HepG2 (cell line): ENCODE data around the gene XXYLT1. TPM values are rescaled to one million over a fixed set of nuclear protein-coding genes. Genes with fewer than 3 reads are reported as not detected.

ENCODE experiments used
- GATA4 ChIP-seq: sonication (generic); IDR thresholded peaks from 2 replicates; pipeline ENCODE4 v1.6.1; 2016; ENCODE audit warnings: antibody characterized with exemption, low read depth, borderline replicate concordance
- GRHL1 ChIP-seq: sonication (generic); formaldehyde crosslinking; conservative IDR thresholded peaks from 2 replicates; pipeline ENCODE4 v1.8.0; 2022; ENCODE audit warnings: missing genetic modification reagents
- KAT8 ChIP-seq: IDR thresholded peaks from 2 replicates; pipeline ENCODE4 v1.6.1; 2016; ENCODE audit warnings: missing genetic modification reagents, missing compliant biosample characterization
- MZF1 ChIP-seq: sonication (generic); formaldehyde crosslinking; IDR thresholded peaks from 2 replicates; pipeline ENCODE4 v1.8.1; 2023; ENCODE audit warnings: mild to moderate bottlenecking, missing genetic modification reagents, borderline replicate concordance
- PHF21A ChIP-seq: sonication (generic); formaldehyde crosslinking; IDR thresholded peaks from 2 replicates; pipeline ENCODE4 v1.5.0; 2020; ENCODE audit warnings: mild to moderate bottlenecking, missing genetic modification reagents
- PHF8 ChIP-seq: sonication (generic); formaldehyde crosslinking; IDR thresholded peaks from 2 replicates; pipeline ENCODE4 v1.5.0; 2020; ENCODE audit warnings: missing genetic modification reagents
- RBAK ChIP-seq: sonication (generic); formaldehyde crosslinking; IDR thresholded peaks from 2 replicates; pipeline ENCODE4 v1.5.1; 2020; ENCODE audit warnings: mild to moderate bottlenecking, missing genetic modification reagents
- U2AF2 ChIP-seq: fragments of 200-400 bp; formaldehyde crosslinking; IDR thresholded peaks from 2 replicates; pipeline ENCODE4 v1.6.1; 2017; ENCODE audit warnings: low read depth, mild to moderate bottlenecking, low read length
- ZBTB14 ChIP-seq: sonication (generic); formaldehyde crosslinking; IDR thresholded peaks from 2 replicates; pipeline ENCODE4 v1.4.0; 2020; ENCODE audit warnings: missing genetic modification reagents
- ZMYM3 ChIP-seq: sonication (generic); formaldehyde crosslinking; IDR thresholded peaks from 2 replicates; pipeline ENCODE4 v1.5.1; 2020; ENCODE audit warnings: mild to moderate bottlenecking, missing genetic modification reagents
- ZNF318 ChIP-seq: sonication (generic); formaldehyde crosslinking; IDR thresholded peaks from 2 replicates; pipeline ENCODE4 v1.4.0; 2020; ENCODE audit warnings: mild to moderate bottlenecking, missing genetic modification reagents
- ZNF512B ChIP-seq: sonication (generic); formaldehyde crosslinking; IDR thresholded peaks from 2 replicates; pipeline ENCODE4 v1.5.1; 2020; ENCODE audit warnings: missing genetic modification reagents, mild to moderate bottlenecking, borderline replicate concordance
- ZNF747 ChIP-seq: sonication (generic); formaldehyde crosslinking; IDR thresholded peaks from 2 replicates; pipeline ENCODE4 v1.8.1; 2023; ENCODE audit warnings: missing genetic modification reagents, mild to moderate bottlenecking, borderline replicate concordance
- polyA plus RNA-seq, 8 experiments: library from polyadenylated mRNA; depleted of rRNA in 3 of 8; stranded (reverse) in 7 of 8; unstranded in 1 of 8; fragments of >200 nt; fragmentation: Illumina TruSeq in 4 of 8; extraction: Trizol in 4 of 8; gene quantifications; 2 replicates each; pipeline versions ENCODE4 v1.2.1 to v1.2.3, GENCODE V29; 2011 to 2016; ENCODE audit warnings: low read depth in 4 of 8, missing spikeins in 1 of 8, mixed read lengths in 1 of 8; ENCODE audit not compliant: insufficient read depth in 1 of 8
- total RNA-seq, 5 experiments: library from RNA; depleted of rRNA; stranded (reverse); fragments of >200 nt; fragmentation: Illumina TruSeq; extraction: Trizol; gene quantifications; 2 replicates each; pipeline ENCODE4 v1.2.3, GENCODE V29; 2016; ENCODE audit warnings: low read depth in 1 of 5

Gene XXYLT1
- total and polyA plus RNA-seq, 2 of the 13 experiments (the other 11 are each of a cell fraction or from before 2014, with no cell fraction given) = 17.7 to 19.0 TPM

GRCh38 chr3:195198426-195199346 lies 72.3 kb downstream of the XXYLT1 start (continued):
- peak; percentile 32; the same call in 1 of the 2 replicates for TF ChIP-seq ZNF512B (CRISPR knock-in tag)
- no peak for TF ChIP-seq GRHL1 (CRISPR knock-in tag)
- TF ChIP-seq RBAK = 0 out of 2 replicates have a peak, but pooled peaks have one; percentile 34
- no peak for TF ChIP-seq MZF1 (CRISPR knock-in tag)
- TF ChIP-seq ZBTB14 (CRISPR knock-in tag) = no peak
- TF ChIP-seq PHF21A (CRISPR knock-in tag) = peak; percentile 93
- no peak for TF ChIP-seq PHF8 (CRISPR knock-in tag)
- 0 out of 2 replicates have a peak, but pooled peaks have one; percentile 38 for TF ChIP-seq ZNF318 (CRISPR knock-in tag)
- TF ChIP-seq U2AF2 = no peak
- peak; percentile 63; the same call in 1 of the 2 replicates for TF ChIP-seq ZMYM3 (CRISPR knock-in tag)
- TF ChIP-seq GATA4 = no peak; the same call in 1 of the 2 replicates
- peak; percentile 62; the same call in 1 of the 2 replicates for TF ChIP-seq KAT8 (CRISPR knock-in tag)
- peak; percentile 33; the same call in 1 of the 2 replicates for TF ChIP-seq ZNF747 (CRISPR knock-in tag)
